LNCAP (cell line): ENCODE results near the gene PLA2G4E.

Experiments
- CTCF ChIP-seq: fragments of 450-650 bp; IDR thresholded peaks from 2 replicates; pipeline ENCODE4 v1.5.1; 2017; ENCODE audit warnings: mild to moderate bottlenecking

PLA2G4E gene

GRCh38 chr15:41936649-41937567, 83.9 kb downstream of the PLA2G4E start:
- TF ChIP-seq CTCF = no peak

GRCh38 chr15:41936155-41936554, 84.7 kb downstream of the PLA2G4E start:
- TF ChIP-seq CTCF = no peak

- no peak for TF ChIP-seq CTCF
These were observed 85.2 kb downstream of the PLA2G4E start for GRCh38 chr15:41935566-41936020.

- TF ChIP-seq CTCF = no peak
These were observed 86.0 kb downstream of the PLA2G4E start for GRCh38 chr15:41934843-41935242.

GRCh38 chr15:41933771-41934170, 87.1 kb downstream of the PLA2G4E start:
- TF ChIP-seq CTCF = no peak

GRCh38 chr15:41933326-41933725, 87.5 kb downstream of the PLA2G4E start:
- TF ChIP-seq CTCF = no peak

- no peak for TF ChIP-seq CTCF
These were observed 88.1 kb downstream of the PLA2G4E start for GRCh38 chr15:41932511-41933289.
